UCSD-AML1 (cell line): Measurements from ENCODE around the gene RHOBTB1.
"Not testable (repeated sequence)": the region's sequence is repeated elsewhere in the genome, so short reads cannot be mapped to it uniquely, and the experiment has no call there.

Experiments
- DNase-seq: peaks from one replicate; lab custom pipeline; 2025; ENCODE audit not compliant: unreplicated experiment; lab: John Stamatoyannopoulos, UW

RHOBTB1 gene

DNA sequence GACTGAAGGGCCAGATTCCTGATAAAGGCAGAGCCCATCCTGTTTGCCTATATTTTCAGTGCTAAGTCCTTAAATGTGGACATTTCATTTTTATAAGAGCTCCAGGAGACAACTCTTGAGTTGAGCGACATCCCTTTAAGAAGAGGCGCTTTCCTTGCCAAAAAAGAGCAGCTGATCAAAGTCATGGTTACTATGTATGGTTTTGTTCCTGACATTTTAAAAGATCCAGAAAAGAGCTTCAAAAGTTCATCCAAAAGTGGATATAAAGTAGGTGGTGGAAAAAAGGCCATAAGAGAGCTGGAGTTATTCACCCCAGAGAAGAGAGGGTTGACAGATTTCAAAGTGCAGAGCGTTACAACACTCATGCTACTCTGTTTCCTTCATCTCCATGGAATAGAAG, 36.7 kb downstream of the RHOBTB1 start:
- DNase-seq: no peak

- not testable (repeated sequence) for DNase-seq
Measured at GRCh38 chr10:60906825-60907224, 37.2 kb downstream of the RHOBTB1 start.

DNA sequence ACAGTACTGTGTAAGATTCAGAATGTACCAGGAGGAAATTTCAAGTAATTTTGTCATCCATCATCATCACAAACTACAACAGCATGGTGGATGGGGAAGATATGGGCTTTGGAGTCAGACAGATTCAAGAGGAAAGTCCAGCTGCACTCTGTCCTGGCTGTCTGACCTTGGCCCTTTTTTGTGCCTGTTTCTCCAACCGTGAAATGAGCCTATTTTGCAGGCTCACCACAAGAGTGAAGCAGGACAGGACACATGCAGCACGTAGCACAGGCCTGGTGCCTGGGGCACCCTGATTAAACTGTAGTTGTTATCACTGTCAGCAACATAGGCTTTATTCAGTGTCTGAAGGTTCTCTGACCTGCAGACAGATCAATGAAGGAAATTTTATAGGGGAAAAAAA, 37.6 kb downstream of the RHOBTB1 start:
- no peak for DNase-seq

- DNase-seq: no peak
Measured at GRCh38 chr10:60905580-60905979, 38.4 kb downstream of the RHOBTB1 start.

- DNase-seq: no peak
Measured at GRCh38 chr10:60903096-60903495, 40.9 kb downstream of the RHOBTB1 start.

DNA sequence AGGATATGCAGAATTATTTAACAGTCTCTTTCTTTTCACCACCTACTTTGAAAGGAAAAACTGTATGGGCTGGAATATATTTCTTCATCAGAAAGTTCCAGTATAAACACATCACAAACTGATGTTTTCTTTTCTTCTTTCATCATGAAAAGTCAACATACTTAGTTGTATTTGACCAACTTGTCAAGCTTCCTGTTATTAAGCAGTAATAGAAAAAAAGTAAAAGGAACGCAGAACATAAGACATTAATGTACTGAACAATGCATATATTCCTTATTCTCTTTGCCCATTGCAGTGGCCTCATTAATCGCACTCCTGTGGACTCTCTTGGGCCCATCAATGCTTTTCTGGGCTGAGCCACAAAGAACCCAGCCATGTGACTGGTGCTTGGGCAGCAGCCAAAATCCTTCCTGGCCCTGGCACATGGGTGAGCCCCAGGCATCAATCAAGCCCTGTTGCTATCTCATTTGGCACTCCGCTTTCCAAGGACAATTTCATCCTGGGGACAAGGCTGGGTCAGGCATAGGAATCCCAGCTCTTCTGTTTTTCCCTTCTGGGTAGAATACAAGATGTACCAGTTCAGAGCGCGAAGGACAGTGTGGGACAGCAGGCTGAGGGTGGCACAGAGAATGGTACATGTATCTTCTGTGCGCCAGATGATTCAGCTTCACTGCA, 42.3 kb downstream of the RHOBTB1 start:
- no peak for DNase-seq

DNA sequence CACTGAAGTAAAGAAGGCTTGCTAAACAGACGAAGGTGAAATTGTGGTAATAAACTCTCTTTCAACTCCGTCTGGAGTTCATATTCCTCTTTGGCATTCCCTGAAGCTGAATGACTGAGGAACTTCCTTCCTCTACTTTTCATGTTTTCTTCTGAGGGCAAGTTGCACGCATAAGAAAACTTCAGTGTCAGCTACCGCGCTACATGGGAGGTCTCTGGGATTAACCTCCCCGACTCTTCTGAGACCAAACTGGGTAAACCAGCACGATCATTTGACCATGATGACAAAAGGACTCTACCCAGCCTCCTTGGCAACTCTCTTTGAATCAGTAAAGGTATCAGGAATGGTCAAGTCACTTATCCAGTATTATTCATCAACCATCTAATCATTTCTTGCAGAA, 44.7 kb downstream of the RHOBTB1 start:
- DNase-seq: no peak

- DNase-seq: no peak
Measured at GRCh38 chr10:60898321-60898720, 45.7 kb downstream of the RHOBTB1 start.

- no peak for DNase-seq
Measured at GRCh38 chr10:60896810-60897209, 47.2 kb downstream of the RHOBTB1 start.

GRCh38 chr10:60896033-60896432, 48.0 kb downstream of the RHOBTB1 start:
- DNase-seq: no peak

DNA sequence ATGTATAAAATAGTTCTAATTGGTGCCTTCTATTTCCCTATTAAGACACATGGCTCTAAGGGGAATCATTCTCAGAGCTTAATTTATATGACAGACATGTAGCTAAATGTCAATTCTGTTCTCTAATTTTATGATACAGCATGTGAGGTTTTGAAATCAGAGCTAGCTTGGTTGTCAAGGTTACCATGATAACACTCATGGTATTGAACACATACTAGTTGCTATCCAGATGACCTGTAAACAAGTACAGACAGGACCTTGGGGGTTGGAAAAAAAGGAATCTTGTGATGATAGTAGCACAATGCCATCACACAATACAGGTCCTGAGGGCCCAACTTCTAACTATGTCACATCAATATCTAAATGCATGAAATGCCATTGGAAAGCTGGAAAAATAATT, 49.2 kb downstream of the RHOBTB1 start:
- DNase-seq: no peak

DNA sequence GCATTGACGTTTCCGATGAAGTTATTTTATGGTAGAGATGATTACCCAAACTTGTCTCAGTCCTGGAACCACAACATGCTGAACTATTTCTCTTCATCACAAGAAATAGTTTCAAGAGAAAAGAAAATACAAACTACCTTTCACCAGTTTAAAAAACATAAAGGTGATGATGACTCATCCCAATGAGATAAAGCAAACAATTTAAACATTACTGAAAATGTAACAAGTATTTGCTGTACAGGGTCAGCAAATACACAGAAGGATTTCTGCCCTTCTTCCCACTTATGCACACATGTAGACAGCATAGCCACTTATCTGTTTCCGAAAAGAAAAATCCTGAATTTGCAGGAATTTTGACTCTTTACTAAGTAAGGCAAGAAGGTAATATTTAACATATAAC, 50.8 kb downstream of the RHOBTB1 start:
- no peak for DNase-seq

- no peak for DNase-seq
Measured at GRCh38 chr10:60892571-60892970, 51.4 kb downstream of the RHOBTB1 start.

GRCh38 chr10:60890811-60891210, 53.2 kb downstream of the RHOBTB1 start:
- DNase-seq: no peak

DNA sequence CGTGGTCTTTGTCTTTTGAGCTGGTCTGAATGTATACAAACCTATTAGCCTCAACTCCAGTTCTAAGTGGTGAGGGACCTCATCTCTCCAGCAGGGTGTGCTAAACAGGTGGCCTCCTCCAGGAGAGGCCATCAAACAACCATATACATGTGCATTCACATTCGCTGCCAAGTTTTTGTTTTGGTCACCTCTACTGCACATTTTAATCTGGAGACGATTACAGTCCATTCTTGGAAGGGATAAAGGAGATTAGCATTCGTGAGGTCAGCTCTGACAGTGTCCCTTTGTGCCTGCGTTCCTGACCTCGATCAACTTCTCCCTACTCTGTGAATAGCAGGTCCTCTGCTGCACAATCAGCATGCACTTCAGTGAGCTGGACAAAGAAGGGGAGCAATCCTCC, 60.8 kb downstream of the RHOBTB1 start:
- no peak for DNase-seq

DNA sequence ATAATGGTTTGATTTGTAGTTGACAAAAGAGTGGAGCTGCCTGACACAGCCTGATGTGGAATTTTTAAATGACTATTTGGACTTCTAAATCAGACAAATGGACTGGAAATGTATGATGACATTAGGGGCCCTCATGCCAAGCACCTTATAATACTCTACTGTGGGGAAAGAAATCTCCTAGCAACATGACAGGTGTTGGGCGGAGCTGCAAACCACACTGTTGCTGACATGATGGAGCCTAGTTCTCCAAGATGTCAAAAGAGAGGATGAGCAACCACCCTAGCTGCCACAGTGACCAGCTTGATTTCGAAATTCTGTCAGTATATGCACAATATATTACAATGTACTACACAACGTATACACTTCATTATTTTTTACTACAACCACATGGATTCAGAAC, 65.8 kb downstream of the RHOBTB1 start:
- no peak for DNase-seq

- no peak for DNase-seq
Measured at GRCh38 chr10:60877777-60878120, 66.2 kb downstream of the RHOBTB1 start.

- DNase-seq: no peak
Measured at GRCh38 chr10:60877061-60877776, 66.8 kb downstream of the RHOBTB1 start.

DNA sequence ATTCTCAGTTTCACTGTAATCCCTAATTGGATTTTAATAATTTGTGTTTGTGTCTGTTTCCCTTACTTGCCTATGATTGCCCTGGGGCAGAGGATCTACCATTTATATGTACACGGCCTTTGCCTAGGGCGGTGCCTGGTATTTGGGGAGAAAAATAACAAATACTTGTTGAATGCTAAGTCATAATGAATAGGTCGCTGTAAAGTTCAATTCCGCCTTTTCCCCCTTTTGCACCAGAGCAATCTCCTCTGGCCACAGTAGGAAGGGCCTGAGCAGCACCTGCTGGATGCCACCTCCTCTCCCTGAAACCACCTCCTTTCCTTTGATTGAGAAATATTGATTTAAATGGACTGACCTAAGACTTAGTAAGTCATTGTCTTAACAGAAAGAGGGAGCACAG, 70.2 kb downstream of the RHOBTB1 start:
- no peak for DNase-seq

DNA sequence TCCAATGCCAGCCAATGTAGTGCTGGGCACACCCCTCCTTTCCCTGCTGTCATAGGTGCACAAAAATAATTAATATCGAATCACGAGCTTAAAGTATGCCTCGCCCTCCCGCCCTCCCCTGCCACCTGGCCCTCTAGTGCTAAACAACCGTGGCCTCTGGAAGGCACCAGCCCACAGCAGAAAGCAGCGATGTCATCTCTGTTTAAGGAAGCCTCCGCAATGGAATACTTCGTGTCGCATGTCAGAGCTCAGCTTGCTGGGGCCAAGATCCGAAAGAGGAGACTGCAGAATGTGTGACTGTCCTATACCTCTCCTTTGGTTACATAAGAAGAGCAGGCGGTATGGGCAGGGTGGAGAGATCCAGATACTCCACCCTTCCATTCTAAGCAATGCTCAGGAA, 71.5 kb downstream of the RHOBTB1 start:
- DNase-seq: no peak

DNA sequence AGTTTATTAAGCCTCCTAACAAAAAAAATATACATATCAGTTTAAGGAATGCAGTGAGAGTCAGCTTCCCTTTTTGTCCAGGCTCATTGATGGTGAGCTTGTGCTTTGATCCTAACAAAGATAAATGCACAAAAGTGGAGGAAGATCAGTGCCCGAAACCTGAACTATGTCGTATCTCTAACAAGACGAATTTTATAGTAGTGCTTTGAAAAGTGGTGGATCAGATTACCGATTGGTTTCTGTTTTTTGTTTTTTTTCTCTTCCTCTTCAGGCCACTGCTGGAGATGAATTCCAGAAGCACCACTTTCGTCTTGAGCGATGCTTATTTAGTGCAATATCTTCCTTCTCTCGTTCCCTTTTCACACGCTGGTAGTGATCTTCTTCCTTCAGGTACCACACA, 72.8 kb downstream of the RHOBTB1 start:
- no peak for DNase-seq

DNA sequence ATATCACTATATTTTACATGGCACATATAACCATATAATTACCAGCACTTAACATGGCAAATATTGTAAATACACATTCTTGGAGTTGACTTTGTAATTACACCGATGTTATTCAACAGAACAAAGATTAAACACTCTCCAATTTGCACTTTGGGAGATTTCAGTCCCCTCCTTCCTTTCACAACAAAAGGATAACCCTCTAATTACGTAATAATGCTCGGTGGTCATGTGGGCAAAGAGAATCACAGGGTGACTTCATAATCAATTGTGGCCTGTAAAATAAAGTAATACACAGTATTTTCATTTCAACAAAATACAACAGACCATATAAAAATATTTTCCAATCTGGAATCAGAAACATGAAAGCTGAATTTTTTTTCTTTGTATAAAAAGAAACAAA, 73.2 kb downstream of the RHOBTB1 start:
- DNase-seq: no peak

- no peak for DNase-seq
Measured at GRCh38 chr10:60870416-60870728, 73.6 kb downstream of the RHOBTB1 start.
